Ureter (tissue), 1 donor: ENCODE results near the gene DGCR2. TPM values are rescaled to one million over a fixed set of nuclear protein-coding genes. Genes with fewer than 3 reads are reported as not detected.

ENCODE experiments used
- DNase-seq: peaks from one replicate; pipeline ENCODE4 v3.0.0-alpha.2; 2020; ENCODE audit warnings: low spot score
- total RNA-seq: library from RNA; stranded (reverse); gene quantifications from one replicate; pipeline ENCODE4 v1.2.4, GENCODE V29; 2023
- donor health status: DM: yes; HTN: yes; CAD: no.

DGCR2 gene
- total RNA-seq, 1 donor from 2014 or later: 68.7 TPM

DNA sequence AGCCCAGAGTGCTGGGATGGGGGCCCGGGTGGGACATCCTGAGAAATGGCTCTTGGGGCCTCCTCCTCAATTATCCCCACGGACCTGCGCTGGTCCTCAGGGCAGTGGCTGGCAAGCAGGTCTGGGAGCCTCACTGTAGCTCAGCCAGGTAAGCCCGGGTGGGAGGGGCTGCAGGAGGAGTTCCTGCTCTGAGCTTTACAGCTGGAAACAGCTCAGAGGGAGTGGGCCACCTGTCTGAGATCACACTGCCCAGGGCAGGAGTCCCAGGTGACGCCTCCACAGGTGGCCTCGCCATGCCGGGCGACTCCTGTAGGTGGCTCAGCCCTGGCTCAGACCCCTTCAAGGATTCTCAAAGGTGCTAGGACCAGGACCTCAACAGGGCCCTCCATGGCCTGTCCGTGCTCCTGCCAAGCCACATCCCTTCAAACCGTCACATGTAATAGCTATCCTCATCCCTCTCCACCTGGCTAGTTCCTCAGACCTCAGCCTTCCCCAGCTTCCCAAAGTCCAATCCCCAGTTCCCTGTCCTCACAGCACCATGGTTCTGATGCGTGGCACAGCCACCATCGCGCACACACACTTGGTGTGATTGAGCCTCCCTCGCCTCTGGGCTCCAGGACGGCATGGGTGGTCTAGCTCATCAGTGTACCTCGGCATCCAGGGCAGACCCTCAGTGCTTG lies 5.3 kb upstream of the DGCR2 start:
- no peak for DNase-seq

GRCh38 chr22:19126309-19127273 lies 4.4 kb upstream of the DGCR2 start:
- DNase-seq: no peak

DNA sequence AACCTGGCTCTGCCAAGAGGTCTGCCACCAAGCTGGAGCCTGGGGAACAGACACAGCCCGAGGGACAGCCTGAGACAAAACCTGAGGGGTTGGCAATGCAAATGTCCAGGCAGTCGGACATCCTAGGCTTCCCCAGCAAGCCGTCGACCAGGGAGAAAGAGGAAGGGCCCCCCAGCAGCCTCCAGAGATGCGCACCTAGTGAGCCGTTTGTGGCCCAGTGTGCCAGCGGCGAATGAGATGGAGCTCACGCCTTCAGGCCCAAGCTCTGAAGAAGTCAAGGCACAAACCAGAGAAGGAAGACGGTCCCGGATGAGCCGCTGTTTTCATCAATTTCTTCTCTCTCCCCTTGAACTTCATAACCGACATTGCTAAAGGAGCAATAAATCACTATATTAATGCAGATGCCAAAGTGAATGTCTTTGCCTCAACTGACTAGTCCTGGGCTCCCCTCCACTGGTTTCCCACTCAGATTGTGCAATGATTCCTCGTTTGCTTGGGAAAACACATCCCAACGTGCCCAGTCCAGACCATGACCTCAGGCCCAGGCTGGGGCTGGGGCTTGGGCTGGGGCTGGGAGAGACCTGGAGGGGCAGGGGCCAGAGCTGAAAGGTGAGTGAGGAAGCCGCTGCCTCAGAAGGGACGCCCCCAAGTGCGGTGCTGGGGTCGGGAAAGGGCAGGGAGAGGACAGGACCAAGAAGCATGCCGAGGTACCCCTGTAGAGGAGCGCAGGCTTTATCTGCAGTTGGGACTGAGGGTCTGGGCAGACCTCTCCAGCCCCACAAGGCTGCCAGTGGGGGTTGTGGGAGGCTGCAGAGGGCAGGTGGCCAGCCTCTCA lies 3.5 kb upstream of the DGCR2 start:
- no peak for DNase-seq

GRCh38 chr22:19125011-19125410 lies 2.8 kb upstream of the DGCR2 start:
- DNase-seq: no peak

- DNase-seq: no peak
Measured at GRCh38 chr22:19124377-19124776, 2.2 kb upstream of the DGCR2 start.

DNA sequence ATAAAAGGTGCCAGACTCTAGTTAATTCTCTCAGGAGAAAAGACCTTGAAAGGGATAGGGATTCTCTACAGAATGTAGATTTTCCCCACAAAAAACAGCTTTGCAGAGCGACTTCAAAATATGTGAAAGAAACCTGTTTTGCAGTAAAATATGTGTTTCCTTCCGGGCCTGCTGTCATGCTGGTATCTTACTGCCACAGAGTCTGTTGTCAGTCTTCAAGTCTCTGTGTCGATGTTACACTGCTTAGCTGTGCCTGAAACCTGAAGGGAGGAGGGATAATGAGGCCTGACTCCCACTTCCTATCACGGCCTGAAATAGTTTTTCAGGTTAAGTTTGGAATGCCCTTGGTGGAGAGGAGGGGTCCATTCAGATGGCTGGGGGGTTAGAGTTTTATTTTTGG lies 1.7 kb upstream of the DGCR2 start:
- DNase-seq: no peak

- DNase-seq: no peak
Measured at GRCh38 chr22:19122752-19123492, 710 bp upstream of the DGCR2 start.

GRCh38 chr22:19121631-19122142 lies 525 bp downstream of the DGCR2 start:
- peak; percentile 56 for DNase-seq

DNA sequence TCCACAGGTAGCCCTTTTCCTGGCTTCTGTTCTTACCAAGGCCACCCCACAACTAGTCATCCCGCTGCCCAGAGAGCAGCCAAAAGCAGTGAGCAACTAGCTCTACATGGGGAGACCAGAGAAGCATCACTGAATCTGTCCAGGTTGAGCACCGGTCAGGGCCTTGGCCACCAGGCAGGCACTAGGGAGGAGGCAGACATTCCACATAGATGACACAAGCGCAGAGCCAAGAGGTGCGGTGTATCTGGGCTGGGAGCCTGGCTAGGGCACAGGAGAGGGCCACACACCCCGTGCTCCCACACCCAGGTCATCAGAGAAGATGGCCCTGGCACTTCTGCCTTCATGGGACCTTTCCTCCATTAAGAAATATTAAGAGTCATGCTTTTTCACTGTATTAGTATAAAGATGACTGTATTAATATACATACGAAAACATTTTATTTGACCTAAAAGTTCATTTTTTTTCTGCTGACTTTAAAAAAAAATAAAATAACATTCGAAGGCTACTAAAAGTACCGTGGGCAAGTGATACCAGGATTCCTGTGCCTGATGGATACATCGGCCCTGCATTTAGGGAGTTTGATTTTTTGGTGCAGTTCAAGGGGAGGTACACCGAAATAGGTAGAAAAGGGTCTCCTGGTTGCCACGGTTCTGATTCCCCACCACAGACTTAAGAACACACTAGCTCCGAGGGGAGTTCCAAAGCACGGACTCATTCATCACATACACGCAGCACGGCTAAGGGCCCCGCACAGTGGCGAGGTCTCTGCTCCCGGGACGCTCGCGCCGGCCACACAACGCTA lies 1.2 kb downstream of the DGCR2 start:
- no peak for DNase-seq

GRCh38 chr22:19119949-19120348 lies 2.3 kb downstream of the DGCR2 start:
- DNase-seq: no peak

DNA sequence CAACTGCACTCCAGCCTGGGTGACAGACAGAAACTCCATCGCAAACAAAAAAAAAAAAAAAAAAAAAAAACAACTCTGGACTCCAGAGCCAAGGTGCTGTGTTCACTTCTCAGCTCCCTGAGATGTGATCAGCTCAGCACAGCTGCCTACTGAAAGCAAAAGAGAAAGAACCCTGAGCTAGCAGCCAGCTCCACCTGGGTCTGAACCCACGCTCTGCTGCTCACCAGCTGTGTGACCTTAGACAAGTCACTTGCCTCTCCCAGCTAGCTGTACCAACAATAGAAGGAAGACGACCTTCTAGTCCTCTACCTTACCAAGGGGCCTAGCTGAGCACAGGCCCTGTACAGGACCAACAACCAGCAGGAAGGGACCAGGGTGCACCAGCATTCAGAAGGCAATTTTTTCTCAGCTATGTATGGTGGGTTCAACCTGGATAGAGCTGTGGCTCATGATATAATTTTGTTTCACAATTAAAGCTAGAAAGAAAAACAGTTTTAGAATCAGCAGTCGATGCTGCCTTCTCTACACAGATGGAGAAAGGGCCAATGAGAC lies 3.8 kb downstream of the DGCR2 start:
- DNase-seq: no peak

DNA sequence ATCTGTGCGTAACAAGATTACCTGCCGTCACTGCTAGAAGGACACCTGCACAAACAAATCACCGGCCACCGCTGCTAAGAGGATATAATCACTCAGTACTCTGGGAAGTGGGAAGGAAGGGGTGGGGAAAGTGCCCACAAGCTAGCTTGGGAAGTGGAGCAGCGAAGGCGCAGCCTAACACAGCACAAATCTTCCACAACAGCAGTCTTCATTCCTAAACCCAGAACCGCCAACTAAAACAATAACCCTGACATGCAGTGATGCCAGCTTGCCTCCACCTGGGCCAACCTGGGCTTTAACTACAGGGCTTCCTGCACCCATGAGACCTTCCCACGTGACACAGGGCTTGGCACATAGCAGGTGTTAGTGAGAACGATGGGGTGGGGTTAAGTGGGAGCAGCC lies 5.1 kb downstream of the DGCR2 start:
- no peak for DNase-seq

DNA sequence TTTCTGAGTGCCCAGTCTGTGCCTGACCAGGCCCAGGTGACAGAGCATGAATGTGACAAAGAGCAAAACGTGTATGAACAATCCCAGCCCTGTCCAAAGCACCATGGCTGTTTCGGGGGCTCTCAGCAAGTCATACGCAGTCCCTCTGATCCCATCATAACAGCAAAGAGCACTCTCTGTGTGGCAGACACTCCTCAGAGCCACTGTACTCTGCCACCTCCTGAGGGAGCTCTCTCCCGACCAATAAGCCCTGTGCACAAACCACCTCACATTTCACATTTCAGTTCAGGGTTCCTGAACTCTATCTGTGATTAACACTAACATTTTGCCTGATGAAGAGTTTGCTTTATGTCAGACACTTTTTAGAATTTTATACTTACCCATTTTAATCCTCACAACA lies 6.6 kb downstream of the DGCR2 start:
- no peak for DNase-seq

DNA sequence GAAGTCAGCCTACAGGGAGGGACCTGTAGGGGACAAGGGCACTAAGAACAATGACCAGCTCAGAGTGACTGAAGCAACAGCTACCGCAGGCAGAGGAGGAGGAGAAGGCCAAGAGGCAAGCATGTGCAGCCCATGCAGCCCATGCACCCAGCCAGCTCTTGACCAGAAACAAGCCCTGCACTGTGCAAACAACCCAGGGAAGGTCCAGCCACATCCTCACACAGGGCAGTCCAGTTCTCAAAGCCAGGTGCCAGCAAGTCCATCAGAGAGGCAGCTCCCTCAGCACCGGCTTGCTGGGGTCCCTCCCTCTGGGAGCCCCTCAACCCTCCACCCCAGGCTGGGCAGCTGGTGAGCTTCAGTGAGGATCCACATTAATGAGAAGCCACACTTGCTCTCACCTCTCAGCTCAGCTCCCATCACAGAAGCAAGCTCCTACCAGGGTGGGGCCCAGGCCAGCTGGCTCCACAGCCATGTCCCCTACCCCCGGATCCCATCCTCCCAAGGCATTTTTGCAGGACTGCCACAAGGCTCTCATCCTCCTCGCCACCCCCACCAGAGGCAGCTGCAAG lies 7.1 kb downstream of the DGCR2 start:
- no peak for DNase-seq

DNA sequence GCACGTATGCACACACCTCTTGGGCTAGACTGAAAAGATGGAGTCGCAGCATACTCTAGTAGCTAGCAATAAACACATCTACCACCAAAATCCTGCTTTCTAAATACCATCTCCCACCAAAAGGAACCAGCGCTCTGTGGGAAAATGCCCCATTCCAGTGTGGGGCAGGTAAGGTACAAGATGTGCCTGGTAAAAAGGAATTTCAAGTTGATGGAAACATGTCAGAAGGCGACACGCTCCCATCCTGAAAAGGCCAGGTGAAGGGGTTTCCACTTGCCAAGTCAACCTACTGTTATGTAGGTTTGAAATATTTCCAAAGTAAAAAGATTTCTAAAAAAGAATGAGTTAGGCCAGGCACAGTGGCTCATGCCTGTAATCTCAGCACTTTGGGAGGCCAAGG lies 8.8 kb downstream of the DGCR2 start:
- DNase-seq: no peak

GRCh38 chr22:19111584-19111983 lies 10.6 kb downstream of the DGCR2 start:
- DNase-seq: no peak

GRCh38 chr22:19111140-19111539 lies 11.1 kb downstream of the DGCR2 start:
- DNase-seq: no peak

DNA sequence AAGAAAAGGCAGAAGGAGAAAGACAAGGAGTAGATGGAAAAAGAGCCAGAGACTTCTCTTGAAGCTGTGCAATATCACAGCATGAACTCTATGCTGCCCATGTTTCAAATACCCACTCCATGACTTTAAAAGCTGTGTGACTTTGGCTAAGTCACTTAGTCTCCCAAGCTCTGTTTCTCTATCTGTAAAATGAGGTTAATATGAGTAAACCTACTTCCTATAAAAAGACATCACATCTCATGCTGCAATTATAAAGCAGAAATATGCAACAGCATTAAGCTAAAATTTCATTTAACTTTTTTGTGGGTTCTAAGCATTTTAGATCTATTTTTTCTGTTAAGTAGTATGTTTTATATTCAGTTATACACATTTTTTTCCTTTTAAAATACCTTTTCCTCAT lies 11.6 kb downstream of the DGCR2 start:
- no peak for DNase-seq

GRCh38 chr22:19110064-19110458 lies 12.2 kb downstream of the DGCR2 start:
- no peak for DNase-seq
